COR-L47 (cell line): Measurements from ENCODE around the gene ATM.

Experiments used
- DNase-seq: peaks from one replicate; lab custom pipeline; 2025; lab: John Stamatoyannopoulos, UW

ATM gene, protein sequence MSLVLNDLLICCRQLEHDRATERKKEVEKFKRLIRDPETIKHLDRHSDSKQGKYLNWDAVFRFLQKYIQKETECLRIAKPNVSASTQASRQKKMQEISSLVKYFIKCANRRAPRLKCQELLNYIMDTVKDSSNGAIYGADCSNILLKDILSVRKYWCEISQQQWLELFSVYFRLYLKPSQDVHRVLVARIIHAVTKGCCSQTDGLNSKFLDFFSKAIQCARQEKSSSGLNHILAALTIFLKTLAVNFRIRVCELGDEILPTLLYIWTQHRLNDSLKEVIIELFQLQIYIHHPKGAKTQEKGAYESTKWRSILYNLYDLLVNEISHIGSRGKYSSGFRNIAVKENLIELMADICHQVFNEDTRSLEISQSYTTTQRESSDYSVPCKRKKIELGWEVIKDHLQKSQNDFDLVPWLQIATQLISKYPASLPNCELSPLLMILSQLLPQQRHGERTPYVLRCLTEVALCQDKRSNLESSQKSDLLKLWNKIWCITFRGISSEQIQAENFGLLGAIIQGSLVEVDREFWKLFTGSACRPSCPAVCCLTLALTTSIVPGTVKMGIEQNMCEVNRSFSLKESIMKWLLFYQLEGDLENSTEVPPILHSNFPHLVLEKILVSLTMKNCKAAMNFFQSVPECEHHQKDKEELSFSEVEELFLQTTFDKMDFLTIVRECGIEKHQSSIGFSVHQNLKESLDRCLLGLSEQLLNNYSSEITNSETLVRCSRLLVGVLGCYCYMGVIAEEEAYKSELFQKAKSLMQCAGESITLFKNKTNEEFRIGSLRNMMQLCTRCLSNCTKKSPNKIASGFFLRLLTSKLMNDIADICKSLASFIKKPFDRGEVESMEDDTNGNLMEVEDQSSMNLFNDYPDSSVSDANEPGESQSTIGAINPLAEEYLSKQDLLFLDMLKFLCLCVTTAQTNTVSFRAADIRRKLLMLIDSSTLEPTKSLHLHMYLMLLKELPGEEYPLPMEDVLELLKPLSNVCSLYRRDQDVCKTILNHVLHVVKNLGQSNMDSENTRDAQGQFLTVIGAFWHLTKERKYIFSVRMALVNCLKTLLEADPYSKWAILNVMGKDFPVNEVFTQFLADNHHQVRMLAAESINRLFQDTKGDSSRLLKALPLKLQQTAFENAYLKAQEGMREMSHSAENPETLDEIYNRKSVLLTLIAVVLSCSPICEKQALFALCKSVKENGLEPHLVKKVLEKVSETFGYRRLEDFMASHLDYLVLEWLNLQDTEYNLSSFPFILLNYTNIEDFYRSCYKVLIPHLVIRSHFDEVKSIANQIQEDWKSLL (N-terminal part only)

GRCh38 chr11:108222574-108223347 is at the start of gene ATM, which contains the start of gene NPAT:
Gene ATM (plus strand): TSS chr11:108223067. CDS start chr11:108227625, 4,558 bp downstream.
Gene NPAT (minus strand): TSS chr11:108222638. CDS start chr11:108222536, 102 bp downstream.
- peak; percentile 99 for DNase-seq

- DNase-seq: no peak
These were observed 45.3 kb upstream of the ATM start for GRCh38 chr11:108177570-108177969.

- no peak for DNase-seq
These were observed 29.1 kb upstream of the ATM start for GRCh38 chr11:108193725-108194124.

DNA sequence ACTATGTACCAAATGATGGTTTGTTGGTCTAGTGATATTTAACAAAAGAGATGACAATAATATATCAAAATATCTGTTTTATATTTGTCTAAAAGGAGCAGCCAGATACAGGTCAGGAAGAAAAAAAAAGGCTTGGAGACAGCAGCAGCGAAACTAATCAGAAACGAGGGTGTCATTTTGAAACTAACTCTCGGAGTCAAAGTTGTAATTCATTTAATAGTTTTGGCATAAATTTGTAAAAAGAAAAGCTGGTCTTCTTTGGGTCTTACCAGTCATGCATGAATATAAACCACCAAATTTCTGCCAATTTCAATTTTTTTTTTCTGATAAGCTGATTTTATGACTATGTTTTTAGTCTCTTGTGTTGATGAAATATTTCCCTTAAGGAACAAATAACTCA is 26.0 kb upstream of the ATM start:
- DNase-seq: no peak

DNA sequence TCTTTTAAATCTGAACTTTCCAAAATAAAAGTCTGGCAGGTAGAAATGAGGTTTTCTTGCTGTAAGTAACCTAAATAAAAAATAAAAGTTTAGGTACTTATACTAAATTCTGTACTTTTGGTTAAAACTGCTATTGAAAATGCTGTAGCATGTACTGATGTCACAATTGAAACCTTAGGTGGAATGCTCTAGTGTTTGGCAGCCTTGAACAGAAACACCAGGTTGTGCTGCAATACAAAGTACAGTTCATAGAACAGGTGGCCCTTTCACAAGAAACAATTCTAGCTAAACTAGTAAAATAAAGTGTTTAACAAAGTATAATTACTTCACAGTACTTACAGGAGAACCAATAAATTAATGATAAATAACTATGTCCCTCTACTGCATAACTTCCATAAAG is 25.5 kb upstream of the ATM start:
- no peak for DNase-seq

DNA sequence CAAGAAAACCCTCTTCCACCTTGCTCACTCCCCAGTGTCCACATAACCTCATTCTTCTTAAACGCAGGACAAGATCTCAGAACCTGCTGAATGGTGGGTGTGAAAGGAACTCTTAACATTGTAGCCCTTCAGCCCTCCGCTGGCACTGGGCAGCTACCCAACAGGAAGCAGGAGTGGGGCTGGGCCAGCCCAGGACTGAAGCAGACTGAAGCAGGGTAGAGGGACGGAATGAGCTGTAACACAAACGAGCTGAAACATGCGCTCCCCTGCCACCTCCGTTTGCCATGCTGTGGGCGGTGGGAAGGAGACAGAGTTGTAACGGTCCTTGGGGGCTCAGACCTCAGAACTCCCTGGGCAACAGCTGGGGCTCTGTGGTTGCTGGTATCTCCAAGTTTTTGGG is 24.0 kb upstream of the ATM start:
- no peak for DNase-seq

DNA sequence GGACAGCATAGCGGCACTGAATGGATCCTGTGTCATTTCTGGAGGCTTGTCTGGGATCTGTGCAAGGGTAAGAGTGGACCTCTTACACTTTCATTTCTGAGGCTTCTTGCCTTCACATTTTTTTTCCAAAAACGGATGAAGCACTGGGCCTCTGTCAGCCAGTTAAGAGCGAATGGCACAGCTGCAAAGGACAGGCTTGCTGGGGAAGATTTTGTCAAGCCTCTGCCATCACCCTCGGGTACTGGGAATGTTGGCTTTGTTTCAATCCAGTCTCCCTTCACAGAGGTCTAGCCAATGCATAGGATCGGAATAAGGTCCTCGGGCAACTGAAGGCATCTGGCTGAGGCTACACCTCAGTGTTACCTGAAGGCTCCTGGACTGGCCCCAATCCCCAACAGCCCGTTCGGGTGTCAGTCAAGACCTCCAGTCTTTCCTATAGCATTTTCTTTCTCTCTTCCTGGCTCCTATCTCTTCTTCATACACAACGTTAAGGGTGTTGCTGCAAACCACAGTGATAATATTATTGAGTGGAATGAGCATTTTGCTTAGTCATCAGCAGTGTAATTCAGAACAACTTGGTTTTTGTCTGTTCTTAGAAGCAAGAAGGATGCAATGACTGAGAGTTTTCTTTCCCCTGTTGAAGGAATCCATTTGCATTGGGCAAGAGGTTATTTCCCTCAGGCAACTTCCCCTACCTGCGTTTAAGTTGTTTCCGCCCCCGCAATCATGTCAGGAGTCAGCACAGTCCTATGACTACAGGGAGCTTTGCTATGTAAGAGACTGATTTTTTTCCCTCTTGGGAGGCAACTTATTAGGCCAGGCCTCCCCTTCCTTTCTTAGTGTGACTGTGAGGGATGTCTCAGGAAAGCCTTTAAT is 23.2 kb upstream of the ATM start:
- DNase-seq: no peak

DNA sequence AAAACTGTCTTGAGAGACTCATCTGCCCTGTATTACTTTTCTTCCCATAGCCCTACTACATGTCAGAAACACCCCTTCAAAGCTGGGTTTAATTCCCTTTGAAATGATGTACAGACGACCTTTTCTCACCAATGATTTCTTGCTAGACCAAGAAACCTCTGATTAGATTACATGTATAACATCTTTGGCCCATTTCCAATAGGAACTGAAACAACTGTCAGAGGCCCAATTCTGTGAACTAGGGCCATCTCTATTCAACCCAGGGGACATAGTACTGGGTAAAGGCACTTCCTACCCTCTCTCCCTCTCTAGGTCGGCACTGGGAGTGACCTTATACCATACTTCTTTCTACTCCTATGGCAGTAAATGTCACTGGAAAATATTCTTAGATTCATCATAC is 19.8 kb upstream of the ATM start:
- no peak for DNase-seq

- no peak for DNase-seq
These were observed 18.5 kb upstream of the ATM start for GRCh38 chr11:108204376-108204775.

DNA sequence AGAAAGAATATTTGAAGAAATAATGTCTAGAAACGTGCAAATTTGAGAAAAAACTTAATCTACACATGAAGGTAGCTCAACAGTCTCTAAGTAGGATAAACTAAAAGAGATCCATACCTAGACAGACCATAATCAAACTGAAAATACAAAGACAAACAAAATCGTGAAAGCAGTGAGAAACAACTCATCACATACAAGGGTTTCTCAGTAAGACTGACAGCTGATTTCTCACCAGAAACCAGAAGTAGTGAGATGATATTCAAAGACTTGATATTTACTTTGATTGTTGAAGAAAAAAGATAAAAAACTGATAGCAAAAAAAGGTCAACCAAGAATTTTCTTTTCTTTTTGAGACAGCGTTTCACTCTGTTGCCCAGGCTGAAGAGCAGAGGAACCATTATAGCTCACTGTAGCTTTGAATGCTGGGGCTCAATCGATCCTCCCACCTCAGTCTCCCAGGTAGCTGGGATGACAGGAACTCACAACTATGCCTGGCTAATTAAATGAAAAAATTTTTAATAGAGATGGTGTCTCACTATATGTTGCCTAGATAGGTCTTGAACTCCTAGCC is 17.9 kb upstream of the ATM start:
- DNase-seq: no peak

GRCh38 chr11:108206171-108206570 is 16.7 kb upstream of the ATM start:
- DNase-seq: no peak

DNA sequence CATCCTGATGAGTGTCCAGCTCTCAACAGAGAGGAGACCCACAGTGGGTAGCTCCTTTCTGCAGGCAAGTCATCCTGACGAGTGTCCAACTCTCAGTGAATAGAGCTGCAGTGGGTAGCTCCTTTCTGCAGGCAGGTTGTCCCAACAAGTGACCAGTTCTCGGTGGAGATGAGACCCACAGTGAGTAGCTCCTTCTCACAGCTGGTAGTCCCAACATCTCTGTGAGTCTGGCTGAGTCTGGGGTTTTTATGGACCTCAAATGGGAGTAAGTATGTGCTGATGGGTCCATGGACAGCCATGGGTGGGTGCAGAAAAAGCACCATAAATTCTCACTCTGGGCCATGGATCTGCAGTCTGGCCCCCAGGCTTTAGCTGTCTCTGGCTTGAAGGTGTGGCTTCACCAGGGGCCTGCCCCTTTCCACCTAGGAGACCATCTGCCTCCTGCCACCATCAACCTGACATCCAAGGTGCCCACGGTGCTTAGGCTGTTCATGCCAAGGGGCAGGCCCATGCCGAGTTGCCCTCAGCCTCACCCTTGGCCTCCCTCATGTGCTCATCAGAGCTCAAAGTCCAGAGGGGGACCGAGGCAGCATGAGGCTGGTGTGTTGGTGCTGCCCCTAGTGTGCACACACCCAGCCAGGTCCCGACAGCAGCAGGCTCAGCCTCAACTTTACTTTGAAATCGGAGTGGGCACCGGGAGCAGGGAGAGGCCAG is 15.7 kb upstream of the ATM start:
- peak; percentile 1 for DNase-seq

GRCh38 chr11:108207683-108208060 is 15.2 kb upstream of the ATM start:
- no peak for DNase-seq

DNA sequence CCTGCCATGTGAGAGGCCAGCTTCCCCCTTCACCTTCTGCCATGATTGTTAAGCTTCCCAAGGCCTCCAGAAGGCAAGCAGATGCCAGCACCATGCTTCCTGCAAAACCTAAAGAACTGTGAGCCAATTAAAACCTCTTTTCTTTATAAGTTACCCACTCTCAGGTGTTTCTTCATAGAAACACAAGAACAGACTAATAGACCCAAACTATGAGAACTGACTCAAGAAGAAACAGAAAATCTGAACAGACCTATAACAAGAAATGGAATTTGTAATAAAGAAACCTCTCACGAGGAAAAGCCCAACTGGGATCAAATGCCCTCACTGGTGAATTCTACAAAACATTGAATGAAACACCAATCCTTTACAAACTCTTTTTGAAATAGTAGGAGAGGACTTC is 12.4 kb upstream of the ATM start:
- DNase-seq: no peak

DNA sequence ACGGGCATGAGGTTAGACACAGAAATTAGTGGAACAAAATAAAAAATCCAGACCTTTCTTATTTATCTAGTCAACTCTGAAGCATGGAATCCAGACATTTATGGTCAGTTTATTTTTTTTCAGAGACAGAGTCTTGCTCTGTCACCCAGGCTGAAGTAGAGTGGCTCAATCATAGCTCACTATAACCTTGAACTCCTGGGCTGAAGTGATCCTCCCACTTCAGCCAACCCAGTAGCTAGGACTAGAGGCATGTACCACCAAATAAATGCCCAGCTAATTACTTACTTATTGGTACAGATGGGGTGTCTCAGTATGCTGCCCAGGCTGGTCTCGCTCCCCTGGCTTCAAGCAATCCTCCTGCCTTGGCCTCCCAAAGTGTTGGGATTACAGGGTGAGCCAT is 9.1 kb upstream of the ATM start:
- DNase-seq: no peak

GRCh38 chr11:108216988-108217387 is 5.9 kb upstream of the ATM start:
- no peak for DNase-seq

GRCh38 chr11:108218455-108218854 is 4.4 kb upstream of the ATM start:
- no peak for DNase-seq

GRCh38 chr11:108218912-108219783 is 3.7 kb upstream of the ATM start:
- DNase-seq: no peak
